CD4-positive, alpha-beta T cell (primary cell): ENCODE data around the gene PDRG1. TPM values are rescaled to one million over a fixed set of nuclear protein-coding genes. Genes with fewer than 3 reads are reported as not detected.

Experiments used
- ATAC-seq: fragments of 200-7000 bp; cut with Tn5 transposase; one replicate; pipeline ENCODE4 v1.10.0; 2022; ENCODE audit warnings: mild to moderate bottlenecking; ENCODE audit not compliant: poor library complexity
- CTCF ChIA-PET: fragments of 350-600 bp; sonication (Branson Sonifier 250); formaldehyde crosslinking; loops from one replicate; lab custom pipeline; 2021; ENCODE audit warnings: antibody characterized with exemption, inconsistent platforms; lab: Charles Lee
- POLR2A ChIA-PET: fragments of 350-600 bp; sonication (Branson Sonifier 250); formaldehyde crosslinking; loops from one replicate; lab custom pipeline; 2021; ENCODE audit warnings: antibody characterized with exemption, inconsistent platforms; lab: Charles Lee
- DNase-seq, 14 experiments: peaks; one replicate each; pipeline ENCODE4 v3.0.0-alpha.2; 2013 to 2020; ENCODE audit warnings: mixed read lengths in 2 of 14
- H3K27ac ChIP-seq, 2 donors: one replicate each; pipeline versions ENCODE4 v1.5.1 to v1.7.0; 2013; ENCODE audit warnings: low read length in 2 of 2, low read depth in 1 of 2, mild to moderate bottlenecking in 1 of 2
- H3K27me3 ChIP-seq, 2 experiments: 1 replicate in 1 of 2; 2 replicates in 1 of 2; pipeline versions ENCODE4 v1.6.1 to v1.7.0; 2013; ENCODE audit warnings: low read length in 2 of 2, control low read depth in 1 of 2, mild to moderate bottlenecking in 1 of 2, moderate library complexity in 1 of 2; ENCODE audit not compliant: insufficient read depth in 2 of 2, control insufficient read depth in 1 of 2
- H3K36me3 ChIP-seq: one replicate; pipeline ENCODE4 v1.6.1; 2013; ENCODE audit warnings: low read length, control low read depth; ENCODE audit not compliant: insufficient read depth
- H3K4me1 ChIP-seq: one replicate; pipeline ENCODE4 v1.6.1; 2013; ENCODE audit warnings: low read length, control low read depth; ENCODE audit not compliant: insufficient read depth
- H3K4me3 ChIP-seq: one replicate; pipeline ENCODE4 v1.5.1; 2013; ENCODE audit warnings: mild to moderate bottlenecking, low read length, moderate library complexity
- H3K9me3 ChIP-seq, 2 experiments: 1 replicate in 1 of 2; 2 replicates in 1 of 2; pipeline versions ENCODE4 v1.6.1 to v1.7.0; 2013; ENCODE audit warnings: low read length in 2 of 2, mild to moderate bottlenecking in 2 of 2, control low read depth in 1 of 2, moderate library complexity in 1 of 2; ENCODE audit not compliant: control insufficient read depth in 1 of 2, insufficient read depth in 1 of 2
- H3K27ac Mint-ChIP-seq: one replicate; pipeline ENCODE4 v1.8.0; 2020; ENCODE audit warnings: mixed read lengths
- H3K27me3 Mint-ChIP-seq: one replicate; pipeline ENCODE4 v1.8.0; 2021; ENCODE audit warnings: mixed read lengths
- H3K36me3 Mint-ChIP-seq: one replicate; pipeline ENCODE4 v1.8.0; 2021; ENCODE audit warnings: low read depth, mixed read lengths
- H3K4me1 Mint-ChIP-seq: one replicate; pipeline ENCODE4 v1.8.0; 2021; ENCODE audit warnings: low read depth, mixed read lengths
- H3K4me3 Mint-ChIP-seq: one replicate; pipeline ENCODE4 v1.8.0; 2020; ENCODE audit warnings: mild to moderate bottlenecking, mixed read lengths
- H3K9me3 Mint-ChIP-seq: one replicate; pipeline ENCODE4 v1.8.0; 2020; ENCODE audit warnings: mixed read lengths
- CTCF ChIP-seq: fragments of 200-600 bp; IDR thresholded peaks from one replicate; pipeline ENCODE4 v1.8.0; 2022; ENCODE audit warnings: antibody characterized with exemption, mild to moderate bottlenecking
- intact Hi-C, 2 experiments: fragments of 100-400 bp; cut with DNase I in 1 of 2; cut with micrococcal nuclease in 1 of 2; formaldehyde crosslinking; loops; one replicate each; pipeline versions ENCODE4 v1.15.1 to v1.9.0; 2023 to 2025; cut with DNase I, micrococcal nuclease
- total RNA-seq, 174 experiments: library from RNA in 2 of 174; stranded (reverse) in 2 of 174; gene quantifications; one replicate each; pipeline ENCODE4 v1.2.3 and lab custom pipeline; 2021 to 2026

The PDRG1 gene
- total RNA-seq, 2 experiments from 2014 or later: 6.5 to 7.1 TPM

- no peak overlapping the region for H3K27ac Mint-ChIP-seq
- no peaks in the 10 kb centered on the region for H3K9me3 Mint-ChIP-seq
- Histone ChIP-seq H3K9me3 (peaks cover 0 to 4% of the 10 kb centered on the region in 2 experiments), H3K36me3 (no peaks in the 10 kb centered on the region), H3K27me3 (peaks cover 7 to 12% of the 10 kb centered on the region in 2 experiments), H3K27ac (no peak overlapping the region), H3K4me3 (no peak overlapping the region), H3K4me1 (no peaks in the 10 kb centered on the region)
- DNase-seq: no peak
- ChIA-PET POLR2A (no interaction called here), CTCF (no interaction called here)
- no peaks in the 10 kb centered on the region for H3K36me3 Mint-ChIP-seq
- intact Hi-C loops: no loop called here
- peaks cover 49% of the 10 kb centered on the region for H3K27me3 Mint-ChIP-seq
- no peak for TF ChIP-seq CTCF
- no peak overlapping the region for H3K4me3 Mint-ChIP-seq
- ATAC-seq: no peak
- no peaks in the 10 kb centered on the region for H3K4me1 Mint-ChIP-seq
Measured at GRCh38 chr20:31924561-31924960, 27.3 kb downstream of the PDRG1 start.

- Histone ChIP-seq H3K27ac (no peak overlapping the region), H3K36me3 (no peaks in the 10 kb centered on the region), H3K4me3 (no peak overlapping the region), H3K4me1 (no peaks in the 10 kb centered on the region), H3K9me3 (peaks cover 0 to 4% of the 10 kb centered on the region in 2 experiments), H3K27me3 (peaks cover 7 to 12% of the 10 kb centered on the region in 2 experiments)
- no peaks in the 10 kb centered on the region for H3K4me1 Mint-ChIP-seq
- no peaks in the 10 kb centered on the region for H3K36me3 Mint-ChIP-seq
- ChIA-PET POLR2A (no interaction called here), CTCF (no interaction called here)
- H3K27me3 Mint-ChIP-seq: peaks cover 58% of the 10 kb centered on the region
- H3K9me3 Mint-ChIP-seq: no peaks in the 10 kb centered on the region
- H3K27ac Mint-ChIP-seq: no peak overlapping the region
- DNase-seq (no peak), ATAC-seq (no peak)
- intact Hi-C loops: no loop called here
- H3K4me3 Mint-ChIP-seq: no peak overlapping the region
- no peak for TF ChIP-seq CTCF
Measured at GRCh38 chr20:31923388-31924331, 28.2 kb downstream of the PDRG1 start.

- no peak for TF ChIP-seq CTCF
- Mint-ChIP-seq H3K4me1 (no peaks in the 10 kb centered on the region), H3K27me3 (peaks cover 57% of the 10 kb centered on the region), H3K36me3 (no peaks in the 10 kb centered on the region), H3K27ac (no peak overlapping the region), H3K4me3 (no peak overlapping the region), H3K9me3 (no peaks in the 10 kb centered on the region)
- DNase-seq (no peak), ATAC-seq (no peak)
- Histone ChIP-seq H3K4me3 (no peak overlapping the region), H3K27ac (no peak overlapping the region), H3K27me3 (peaks cover 7 to 9% of the 10 kb centered on the region in 2 experiments), H3K36me3 (no peaks in the 10 kb centered on the region), H3K4me1 (no peaks in the 10 kb centered on the region), H3K9me3 (peaks cover 0 to 4% of the 10 kb centered on the region in 2 experiments)
- intact Hi-C loops: no loop called here
- CTCF ChIA-PET: no interaction called here
- POLR2A ChIA-PET: no interaction called here
Measured at GRCh38 chr20:31922588-31922987, 29.3 kb downstream of the PDRG1 start.
